Lower leg skin (tissue), 4 donors: ENCODE measurements around the gene PNMA8C. TPM values are rescaled to one million over a fixed set of nuclear protein-coding genes. Genes with fewer than 3 reads are reported as not detected.
A peak's percentile ranks its signal among the peaks of the same experiment; 100 is the strongest.
"Not testable (repeated sequence)": the region's sequence is repeated elsewhere in the genome, so short reads cannot be mapped to it uniquely, and the experiment has no call there.

Experiments
- DNase-seq, 2 donors: peaks; one replicate each; pipeline ENCODE4 v3.0.0-alpha.2; 2019; ENCODE audit warnings: low spot score in 2 of 2
- H3K4me3 ChIP-seq: fragments of 200-600 bp; sonication (generic); 2 replicates; pipeline ENCODE4 v1.5.1; 2017; ENCODE audit warnings: mild to moderate bottlenecking, low read depth; ENCODE audit not compliant: poor library complexity, severe bottlenecking
- CTCF ChIP-seq, 3 donors: fragments of 450-650 bp; IDR thresholded peaks; one replicate each; pipeline ENCODE4 v1.5.1; 2016; ENCODE audit warnings: antibody characterized with exemption in 3 of 3, mild to moderate bottlenecking in 3 of 3, moderate library complexity in 2 of 3
- POLR2A ChIP-seq, 2 donors: fragments of 450-650 bp; IDR thresholded peaks; one replicate each; pipeline ENCODE4 v1.6.1; 2016 to 2017; ENCODE audit warnings: antibody characterized with exemption in 2 of 2, mild to moderate bottlenecking in 1 of 2, moderate library complexity in 1 of 2
- WGBS, 2 donors: methylation state at CpG; one replicate each; pipeline ENCODE4 v1.1.5; 2018; 5-methylcytosine and 5-hydroxymethylcytosine counted together
- intact Hi-C: fragments of 100-400 bp; cut with DNase I; formaldehyde crosslinking; loops from one replicate; pipeline ENCODE4 v1.15.0; 2023; ENCODE audit warnings: low total_unique reads
- total RNA-seq, 4 donors: library from RNA; depleted of rRNA; stranded (reverse); fragments of >200 nt; gene quantifications; one replicate each; pipeline ENCODE4 v1.1.0, GENCODE V29; 2016

PNMA8C gene
- total RNA-seq, 4 donors from 2014 or later = not detected

- DNase-seq = peak in 1 of 2 donors; percentile 68
- 96 to 97% methylated on average over 2 of the region's 2 CpGs for WGBS, 2 donors
- intact Hi-C loops = no loop called here
These were observed 47.4 kb downstream of the PNMA8C start for GRCh38 chr19:46381346-46381745.

GRCh38 chr19:46380690-46381089 is 48.0 kb downstream of the PNMA8C start:
- DNase-seq = no peak
- 93 to 98% methylated on average over 2 of the region's 2 CpGs for WGBS, 2 donors
- TF ChIP-seq POLR2A (IDR thresholded peaks at IDR 0.05) (no peak), CTCF (IDR thresholded peaks at IDR 0.05) (no peak)
- intact Hi-C loops = no loop called here
- no peak overlapping the region for H3K4me3 ChIP-seq

More at GRCh38 chr19:46381346-46381745, 47.4 kb downstream of the PNMA8C start:
- no peak overlapping the region for H3K4me3 ChIP-seq
- no peak for TF ChIP-seq CTCF (IDR thresholded peaks at IDR 0.05)
- no peak for TF ChIP-seq POLR2A (IDR thresholded peaks at IDR 0.05)

- 16 to 21% methylated on average over 2 of the region's 2 CpGs for WGBS, 2 donors
- intact Hi-C loops = no loop called here
- no peak for DNase-seq
- TF ChIP-seq POLR2A (IDR thresholded peaks at IDR 0.05) = no peak
- no peak for TF ChIP-seq CTCF (IDR thresholded peaks at IDR 0.05)
- no peak overlapping the region for H3K4me3 ChIP-seq
These were observed 50.5 kb downstream of the PNMA8C start for GRCh38 chr19:46378268-46378667.

- 89 to 94% methylated on average over 19 of the region's 20 CpGs for WGBS, 2 donors
- TF ChIP-seq CTCF (IDR thresholded peaks at IDR 0.05) = no peak
- no peak for TF ChIP-seq POLR2A (IDR thresholded peaks at IDR 0.05)
- H3K4me3 ChIP-seq = no peak overlapping the region
- intact Hi-C loops = no loop called here
- DNase-seq = peak in 1 of 2 donors; percentile 56
These were observed 52.2 kb downstream of the PNMA8C start for GRCh38 chr19:46376241-46377153.

GRCh38 chr19:46375476-46376067 is 53.2 kb downstream of the PNMA8C start:
- 91 to 96% methylated on average over 22 of the region's 22 CpGs for WGBS, 2 donors
- peak in 1 of 2 donors; percentile 85 for DNase-seq
- intact Hi-C loops = not testable (repeated sequence)

More at GRCh38 chr19:46375476-46376067, 53.2 kb downstream of the PNMA8C start:
- not testable (repeated sequence) for H3K4me3 ChIP-seq

Other genes starting within 250 kb of the PNMA8C start
- under 1 TPM in 2 of 4 donors, not detected in 2; 0.55 to 0.88 TPM for gene IGFL1, start 199.2 kb downstream of the PNMA8C start, total RNA-seq
- gene HIF3A, start 131.9 kb downstream of the PNMA8C start, total RNA-seq = 10 to 100 TPM in 3 of 4 donors, 1 to 10 TPM in 1; 7.7 to 28.3 (median 16.6) TPM
- 10 to 100 TPM; 32.0 to 63.1 (median 48.4) TPM for gene PPP5C, start 81.8 kb downstream of the PNMA8C start, total RNA-seq
- 10 to 100 TPM in 1 of 4 donors, 1 to 10 TPM in 3; 1.1 to 11.5 (median 4.2) TPM for gene CCDC8, start 15.4 kb downstream of the PNMA8C start, total RNA-seq
- gene PNMA8A, start 42.6 kb upstream of the PNMA8C start, total RNA-seq = 1 to 10 TPM in 3 of 4 donors, under 1 TPM in 1; 0.30 to 4.0 (median 2.7) TPM
- gene PNMA8B, start 66.9 kb upstream of the PNMA8C start, total RNA-seq = 1 to 10 TPM; 2.0 to 5.8 (median 2.8) TPM
- 10 to 100 TPM; 54.6 to 72.8 (median 63.1) TPM for gene CALM3, start 172.4 kb upstream of the PNMA8C start, total RNA-seq
- gene PTGIR, start 196.2 kb upstream of the PNMA8C start, total RNA-seq = 1 to 10 TPM in 2 of 4 donors, under 1 TPM in 2; 0.51 to 3.6 (median 2.1) TPM
- gene GNG8, start 207.3 kb upstream of the PNMA8C start, total RNA-seq = not detected
- 1 to 10 TPM; 1.3 to 4.1 (median 2.6) TPM for gene DACT3, start 232.2 kb upstream of the PNMA8C start, total RNA-seq